Trophoblast cell (in vitro differentiated cells and primary cell): Measurements from ENCODE around the gene IDH3G.

Experiments used
- DNase-seq, 2 donors: peaks; one replicate each; pipeline ENCODE4 v3.0.0-alpha.2; 2016
- H2AFZ ChIP-seq: 2 replicates; pipeline ENCODE4 v1.6.1; 2013; ENCODE audit warnings: low read length, moderate library complexity, mild to moderate bottlenecking; ENCODE audit not compliant: insufficient read depth, poor library complexity
- H2AK5ac ChIP-seq: 2 replicates; pipeline ENCODE4 v1.6.1; 2013; ENCODE audit warnings: mild to moderate bottlenecking, low read length
- H2BK120ac ChIP-seq: 2 replicates; pipeline ENCODE4 v1.6.1; 2013; ENCODE audit warnings: low read length, mild to moderate bottlenecking, moderate library complexity; ENCODE audit not compliant: insufficient read depth, poor library complexity
- H2BK12ac ChIP-seq: 2 replicates; pipeline ENCODE4 v1.6.1; 2013; ENCODE audit warnings: mild to moderate bottlenecking, low read length, moderate library complexity
- H2BK5ac ChIP-seq: 2 replicates; pipeline ENCODE4 v1.6.1; 2013; ENCODE audit warnings: low read length, low read depth, moderate library complexity, mild to moderate bottlenecking; ENCODE audit not compliant: poor library complexity
- H3K14ac ChIP-seq: 2 replicates; pipeline ENCODE4 v1.6.1; 2013; ENCODE audit warnings: mild to moderate bottlenecking, low read length
- H3K18ac ChIP-seq: 2 replicates; pipeline ENCODE4 v1.6.1; 2013; ENCODE audit warnings: mild to moderate bottlenecking, low read length
- H3K23ac ChIP-seq: 2 replicates; pipeline ENCODE4 v1.6.1; 2013; ENCODE audit warnings: low read length
- H3K27ac ChIP-seq: 2 replicates; pipeline ENCODE4 v1.5.1; 2013; ENCODE audit warnings: low read depth, mild to moderate bottlenecking, inconsistent platforms, low read length, moderate library complexity
- H3K27me3 ChIP-seq: 2 replicates; pipeline ENCODE4 v1.6.1; 2013; ENCODE audit warnings: inconsistent platforms, mild to moderate bottlenecking, low read length, moderate library complexity; ENCODE audit not compliant: insufficient read depth
- H3K36me3 ChIP-seq, 2 experiments: 1 replicate in 1 of 2; 2 replicates in 1 of 2; pipeline ENCODE4 v1.6.1; 2013; ENCODE audit warnings: low read length in 2 of 2, mild to moderate bottlenecking in 2 of 2, moderate library complexity in 1 of 2; ENCODE audit not compliant: insufficient read depth in 2 of 2, control insufficient read depth in 1 of 2
- H3K4ac ChIP-seq: 2 replicates; pipeline ENCODE4 v1.6.1; 2013; ENCODE audit warnings: low read depth, mild to moderate bottlenecking, low read length, moderate library complexity
- H3K4me1 ChIP-seq, 2 experiments: 1 replicate in 1 of 2; 2 replicates in 1 of 2; pipeline ENCODE4 v1.6.1; 2013; ENCODE audit warnings: low read length in 2 of 2, mild to moderate bottlenecking in 2 of 2, moderate library complexity in 1 of 2; ENCODE audit not compliant: insufficient read depth in 2 of 2, control insufficient read depth in 1 of 2
- H3K4me2 ChIP-seq: 2 replicates; pipeline ENCODE4 v1.6.1; 2013; ENCODE audit warnings: inconsistent platforms, mild to moderate bottlenecking, low read length, moderate library complexity
- H3K4me3 ChIP-seq: 2 replicates; pipeline ENCODE4 v1.5.1; 2013; ENCODE audit warnings: mild to moderate bottlenecking, low read depth, low read length, inconsistent platforms
- H3K79me1 ChIP-seq: one replicate; pipeline ENCODE4 v1.6.1; 2013; ENCODE audit warnings: low read length
- H3K79me2 ChIP-seq: 2 replicates; pipeline ENCODE4 v1.6.1; 2013; ENCODE audit warnings: low read length, mild to moderate bottlenecking; ENCODE audit not compliant: control insufficient read depth, insufficient read depth, poor library complexity
- H3K9ac ChIP-seq: 2 replicates; pipeline ENCODE4 v1.6.1; 2013; ENCODE audit warnings: mild to moderate bottlenecking, low read length
- H3K9me3 ChIP-seq: 2 replicates; pipeline ENCODE4 v1.6.1; 2013; ENCODE audit warnings: low read depth, mild to moderate bottlenecking, control low read depth, inconsistent platforms, low read length; ENCODE audit not compliant: insufficient read depth
- H4K12ac ChIP-seq: 2 replicates; pipeline ENCODE4 v1.6.1; 2013; ENCODE audit warnings: low read depth, mild to moderate bottlenecking, low read length, moderate library complexity
- H4K8ac ChIP-seq: 2 replicates; pipeline ENCODE4 v1.6.1; 2013; ENCODE audit warnings: low read depth, mild to moderate bottlenecking, low read length, moderate library complexity
- H4K91ac ChIP-seq: one replicate; pipeline ENCODE4 v1.6.1; 2013; ENCODE audit warnings: low read depth, mild to moderate bottlenecking, low read length, moderate library complexity
- WGBS: extraction: QIAGEN DNeasy Blood & Tissue Kit; methylation state at CpG from one replicate; pipeline ENCODE4 v1.1.7; 2013; ENCODE audit warnings: missing lambda C conversion rate; ENCODE audit not compliant: insufficient read length, insufficient coverage; ENCODE audit errors: extremely low coverage; 5-methylcytosine and 5-hydroxymethylcytosine counted together

The IDH3G gene

GRCh38 chrX:153813161-153813560 is 19.0 kb upstream of the IDH3G start:
- Histone ChIP-seq H3K23ac (no peak overlapping the region), H3K4me1 (no peaks in the 10 kb centered on the region), H2BK120ac (no peak overlapping the region), H3K79me1 (no peaks in the 10 kb centered on the region), H3K9ac (no peak overlapping the region), H2BK12ac (no peak overlapping the region), H3K4ac (no peak overlapping the region), H2AK5ac (no peak overlapping the region), H3K9me3 (no peaks in the 10 kb centered on the region), H2AFZ (no peak overlapping the region), H3K36me3 (no peaks in the 10 kb centered on the region), H3K27ac (no peak overlapping the region), H3K18ac (no peak overlapping the region), H3K4me2 (no peak overlapping the region), H4K91ac (no peak overlapping the region), H4K12ac (no peak overlapping the region), H3K14ac (no peak overlapping the region), H4K8ac (no peak overlapping the region), H3K4me3 (no peak overlapping the region), H2BK5ac (no peak overlapping the region), H3K79me2 (no peaks in the 10 kb centered on the region), H3K27me3 (no peaks in the 10 kb centered on the region)
- no peak for DNase-seq
- WGBS: no CpG with 5 or more reads among the region's 5 CpGs

GRCh38 chrX:153812220-153812619 is 18.0 kb upstream of the IDH3G start:
- DNase-seq: no peak
- H4K12ac ChIP-seq: no peak overlapping the region
- H2BK12ac ChIP-seq: no peak overlapping the region
- H3K4me2 ChIP-seq: no peak overlapping the region
- H3K79me2 ChIP-seq: no peaks in the 10 kb centered on the region
- H3K9ac ChIP-seq: no peak overlapping the region
- H3K4me3 ChIP-seq: no peak overlapping the region
- H2BK120ac ChIP-seq: no peak overlapping the region
- no peak overlapping the region for H4K91ac ChIP-seq
- no peaks in the 10 kb centered on the region for H3K79me1 ChIP-seq
- no peak overlapping the region for H2AFZ ChIP-seq
- no peaks in the 10 kb centered on the region for H3K27me3 ChIP-seq
- no peak overlapping the region for H3K23ac ChIP-seq
- no peaks in the 10 kb centered on the region for H3K4me1 ChIP-seq
- WGBS: no CpG with 5 or more reads among the region's 14 CpGs
- no peak overlapping the region for H3K27ac ChIP-seq
- no peak overlapping the region for H2BK5ac ChIP-seq
- H3K9me3 ChIP-seq: no peaks in the 10 kb centered on the region
- no peak overlapping the region for H3K18ac ChIP-seq
- H4K8ac ChIP-seq: no peak overlapping the region
- H3K36me3 ChIP-seq: no peaks in the 10 kb centered on the region
- no peak overlapping the region for H2AK5ac ChIP-seq
- H3K4ac ChIP-seq: no peak overlapping the region
- no peak overlapping the region for H3K14ac ChIP-seq

GRCh38 chrX:153807976-153808375 is 13.8 kb upstream of the IDH3G start:
- Histone ChIP-seq H2BK120ac (no peak overlapping the region), H2AK5ac (no peak overlapping the region), H2BK5ac (no peak overlapping the region), H3K4me3 (no peak overlapping the region), H2AFZ (no peak overlapping the region), H3K79me2 (no peaks in the 10 kb centered on the region), H3K23ac (no peak overlapping the region), H3K9me3 (no peaks in the 10 kb centered on the region), H3K18ac (no peak overlapping the region), H2BK12ac (no peak overlapping the region), H3K4me2 (no peak overlapping the region), H3K79me1 (no peaks in the 10 kb centered on the region), H3K4ac (no peak overlapping the region), H3K27ac (no peak overlapping the region), H4K8ac (no peak overlapping the region), H4K91ac (no peak overlapping the region), H3K27me3 (no peaks in the 10 kb centered on the region), H3K9ac (no peak overlapping the region), H3K14ac (no peak overlapping the region), H4K12ac (no peak overlapping the region), H3K4me1 (no peaks in the 10 kb centered on the region), H3K36me3 (no peaks in the 10 kb centered on the region)
- DNase-seq: no peak
- WGBS: no CpG with 5 or more reads among the region's 19 CpGs

- H3K4me2 ChIP-seq: no peak overlapping the region
- no peak overlapping the region for H2BK5ac ChIP-seq
- no peak overlapping the region for H4K12ac ChIP-seq
- no peak overlapping the region for H3K4ac ChIP-seq
- no peaks in the 10 kb centered on the region for H3K9me3 ChIP-seq
- H4K8ac ChIP-seq: no peak overlapping the region
- no peaks in the 10 kb centered on the region for H3K27me3 ChIP-seq
- H2BK120ac ChIP-seq: no peak overlapping the region
- H2AK5ac ChIP-seq: no peak overlapping the region
- no peak overlapping the region for H3K9ac ChIP-seq
- H3K36me3 ChIP-seq: no peaks in the 10 kb centered on the region
- H4K91ac ChIP-seq: no peak overlapping the region
- no peaks in the 10 kb centered on the region for H3K79me1 ChIP-seq
- H3K79me2 ChIP-seq: no peaks in the 10 kb centered on the region
- no peak overlapping the region for H3K27ac ChIP-seq
- no peaks in the 10 kb centered on the region for H3K4me1 ChIP-seq
- no peak overlapping the region for H3K14ac ChIP-seq
- H2AFZ ChIP-seq: no peak overlapping the region
- no peak overlapping the region for H3K23ac ChIP-seq
- no peak overlapping the region for H3K4me3 ChIP-seq
- no CpG with 5 or more reads among the region's 28 CpGs for WGBS
- no peak overlapping the region for H3K18ac ChIP-seq
- H2BK12ac ChIP-seq: no peak overlapping the region
- no peak for DNase-seq
Observed at GRCh38 chrX:153806999-153807575, 12.9 kb upstream of the IDH3G start.
